Endothelial cell of umbilical vein (primary cell): ENCODE results near the gene CDH23. TPM values are rescaled to one million over a fixed set of nuclear protein-coding genes. Genes with fewer than 3 reads are reported as not detected.

Experiments
- BruUV-seq: library from RNA; stranded (reverse); fragments of 400-500 nt; replicated peaks from 2 replicates; lab custom pipeline; 2021; lab: Mats Ljungman, UMichigan
- CTCF ChIA-PET: fragments of 300-600, 350-600 bp; sonication (Branson Sonifier 250); formaldehyde crosslinking; loops from one replicate; lab custom pipeline; 2021; ENCODE audit warnings: antibody characterized with exemption, inconsistent platforms; lab: Charles Lee
- POLR2A ChIA-PET: fragments of 300-600, 350-600 bp; sonication (Branson Sonifier 250); formaldehyde crosslinking; loops from one replicate; lab custom pipeline; 2021; ENCODE audit warnings: antibody characterized with exemption, inconsistent platforms; lab: Charles Lee
- DNase-seq: peaks from one replicate; pipeline ENCODE4 v3.0.0-alpha.2; 2011; ENCODE audit warnings: low read depth, low spot score
- FAIRE-seq: peaks from 2 replicates; lab custom pipeline; 2011; peaks lifted over from hg19 to GRCh38; lab: Jason Lieb, UNC
- H2AFZ ChIP-seq: 2 replicates; pipeline ENCODE4 v1.6.0; 2012; ENCODE audit warnings: low read depth, low read length, control low read depth, inconsistent platforms
- H3K27ac ChIP-seq: 2 replicates; pipeline ENCODE4 v1.5.1; 2011; ENCODE audit warnings: low read depth, mild to moderate bottlenecking, control low read depth, low read length, moderate library complexity; ENCODE audit not compliant: insufficient read depth
- H3K27me3 ChIP-seq, 2 experiments: 2 replicates each; pipeline versions ENCODE4 v1.6.0 to v1.6.1; 2011; ENCODE audit warnings: low read length in 2 of 2, mixed read lengths in 1 of 2; ENCODE audit not compliant: control insufficient read depth in 2 of 2, insufficient read depth in 2 of 2
- H3K36me3 ChIP-seq, 2 experiments: 2 replicates in 1 of 2; 3 replicates in 1 of 2; pipeline ENCODE4 v1.5.1; 2011; ENCODE audit warnings: low read length in 2 of 2, mild to moderate bottlenecking in 1 of 2, moderate library complexity in 1 of 2; ENCODE audit not compliant: control insufficient read depth in 2 of 2, insufficient read depth in 2 of 2; ENCODE audit errors: extremely low read depth in 1 of 2
- H3K4me1 ChIP-seq: 3 replicates; pipeline ENCODE4 v1.5.1; 2011; ENCODE audit warnings: mild to moderate bottlenecking, low read length; ENCODE audit not compliant: control insufficient read depth, insufficient read depth; ENCODE audit errors: extremely low read depth
- H3K4me2 ChIP-seq: 2 replicates; pipeline ENCODE4 v1.6.1; 2011; ENCODE audit warnings: low read length, control low read depth, mixed read lengths; ENCODE audit not compliant: insufficient read depth
- H3K4me3 ChIP-seq, 3 experiments: fragments of 200-600 bp in 1 of 3; sonication (generic), shearing (Covaris generic) in 1 of 3; replicated peaks in 1 of 3; 2 replicates each; pipeline ENCODE4 v1.5.1; 2011 to 2016; ENCODE audit warnings: control low read depth in 3 of 3, low read length in 3 of 3, mild to moderate bottlenecking in 2 of 3, inconsistent platforms in 1 of 3, low read depth in 1 of 3, moderate library complexity in 1 of 3; ENCODE audit not compliant: insufficient read depth in 1 of 3
- H3K79me2 ChIP-seq: 2 replicates; pipeline ENCODE4 v1.6.0; 2012; ENCODE audit warnings: low read length, inconsistent platforms; ENCODE audit not compliant: control insufficient read depth, insufficient read depth
- H3K9ac ChIP-seq: replicated peaks from 2 replicates; pipeline ENCODE3; 2011; ENCODE audit warnings: low read length, control low read depth; ENCODE audit not compliant: insufficient read depth; ENCODE audit errors: extremely low read depth
- H3K9me1 ChIP-seq: replicated peaks from 3 replicates; pipeline ENCODE4 v1.6.0; 2011; ENCODE audit warnings: mild to moderate bottlenecking, low read length; ENCODE audit not compliant: control insufficient read depth, insufficient read depth; ENCODE audit errors: extremely low read depth
- H3K9me3 ChIP-seq: replicated peaks from 2 replicates; pipeline ENCODE4 v1.5.1; 2012; ENCODE audit warnings: low read length, inconsistent platforms; ENCODE audit not compliant: control insufficient read depth, insufficient read depth
- H4K20me1 ChIP-seq: replicated peaks from 2 replicates; pipeline ENCODE3; 2011; ENCODE audit warnings: mild to moderate bottlenecking, low read length; ENCODE audit not compliant: control insufficient read depth, insufficient read depth; ENCODE audit errors: extremely low read depth
- EZH2 ChIP-seq: IDR thresholded peaks from 2 replicates; pipeline ENCODE4 v1.6.1; 2012; ENCODE audit warnings: borderline replicate concordance, low read depth, mild to moderate bottlenecking, moderate library complexity, low read length, inconsistent platforms; ENCODE audit not compliant: severe bottlenecking
- FOS ChIP-seq: IDR thresholded peaks from 2 replicates; pipeline ENCODE4 v1.6.1; 2011; ENCODE audit warnings: mild to moderate bottlenecking, low read length, moderate library complexity, borderline replicate concordance; ENCODE audit not compliant: insufficient read depth
- GATA2 ChIP-seq: IDR thresholded peaks from 2 replicates; pipeline ENCODE4 v1.7.0; 2011; ENCODE audit warnings: low read depth, mild to moderate bottlenecking, moderate library complexity, mixed read lengths, low read length; ENCODE audit not compliant: insufficient read length, insufficient read depth
- JUN ChIP-seq: IDR thresholded peaks from 2 replicates; pipeline ENCODE4 v1.6.1; 2011; ENCODE audit warnings: borderline replicate concordance, low read depth; ENCODE audit not compliant: insufficient read length, insufficient read depth
- MAX ChIP-seq: IDR thresholded peaks from 2 replicates; pipeline ENCODE4 v1.6.1; 2011; ENCODE audit not compliant: insufficient read depth, insufficient read length
- MYC ChIP-seq: IDR thresholded peaks from one replicate; pipeline ENCODE4 v1.6.1; 2011; ENCODE audit warnings: mild to moderate bottlenecking, low read depth, low read length
- POLR2A ChIP-seq: IDR thresholded peaks from 2 replicates; pipeline ENCODE4 v1.6.1; 2012; ENCODE audit warnings: low read depth, mild to moderate bottlenecking, control low read depth, low read length
- POLR2AphosphoS5 ChIP-seq: IDR thresholded peaks from 2 replicates; pipeline ENCODE4 v1.6.1; 2012; ENCODE audit warnings: low read depth, mild to moderate bottlenecking, control low read depth, low read length, moderate library complexity; ENCODE audit not compliant: insufficient read depth
- dilution Hi-C: fragments of 300-500 bp; cut with MboI; formaldehyde crosslinking; loops from one replicate; pipeline ENCODE4 v1.15.0; 2019; ENCODE audit warnings: low sequenced_read_pairs; ENCODE audit not compliant: extremely low pct_ligation_motif_present
- intact Hi-C: fragments of 100-400 bp; cut with micrococcal nuclease; formaldehyde crosslinking; loops from one replicate; pipeline ENCODE4 v1.10.0; 2022
- polyA plus RNA-seq, 4 experiments: library from polyadenylated mRNA; depleted of rRNA in 3 of 4; stranded (reverse) in 3 of 4; unstranded in 1 of 4; fragments of >200 nt; gene quantifications; 2 replicates each; pipeline versions ENCODE4 v1.2.1 to v1.2.3, GENCODE V29; 2011 to 2012; ENCODE audit warnings: missing spikeins in 1 of 4
- total RNA-seq: library from RNA; stranded (reverse); gene quantifications from 2 replicates; pipeline ENCODE4 v1.2.3, GENCODE V29; 2021
- TF ChIP-seq, protein P1 (sequence below), 2 donors: IDR thresholded peaks; 1 replicate in 1 of 2; 2 replicates in 1 of 2; pipeline ENCODE4 v1.5.1; 2011; ENCODE audit warnings: low read length in 2 of 2, mild to moderate bottlenecking in 2 of 2, moderate library complexity in 2 of 2, control low read depth in 1 of 2, inconsistent platforms in 1 of 2, low read depth in 1 of 2; ENCODE audit not compliant: insufficient read depth in 1 of 2; ENCODE audit errors: extremely low read depth in 1 of 2

The CDH23 gene
- total and polyA plus RNA-seq, 2 donors (not counting 3 experiments of a cell fraction or from before 2014, with no cell fraction given) = not detected

GRCh38 chr10:71399946-71400345 is 3.2 kb downstream of the CDH23 start:
- POLR2A ChIA-PET = no interaction called here
- H2AFZ ChIP-seq = no peak overlapping the region
- no TSS peak for BruUV-seq
- FAIRE-seq (no peak), DNase-seq (no peak)
- H3K9me3 ChIP-seq = no peaks in the 10 kb centered on the region
- H3K9ac ChIP-seq = no peak overlapping the region
- no peaks in the 10 kb centered on the region for H3K36me3 ChIP-seq
- intact Hi-C loops (no loop called here), dilution Hi-C loops (no loop called here)
- CTCF ChIA-PET = no interaction called here
- no peak overlapping the region for H3K4me3 ChIP-seq
- peaks cover 44 to 51% of the 10 kb centered on the region in 2 experiments for H3K27me3 ChIP-seq
- TF ChIP-seq POLR2AphosphoS5 (no peak), MYC (no peak), FOS (no peak), EZH2 (no peak), GATA2 (no peak), JUN (no peak), POLR2A (no peak), MAX (no peak)
- TF ChIP-seq, protein P1, sequence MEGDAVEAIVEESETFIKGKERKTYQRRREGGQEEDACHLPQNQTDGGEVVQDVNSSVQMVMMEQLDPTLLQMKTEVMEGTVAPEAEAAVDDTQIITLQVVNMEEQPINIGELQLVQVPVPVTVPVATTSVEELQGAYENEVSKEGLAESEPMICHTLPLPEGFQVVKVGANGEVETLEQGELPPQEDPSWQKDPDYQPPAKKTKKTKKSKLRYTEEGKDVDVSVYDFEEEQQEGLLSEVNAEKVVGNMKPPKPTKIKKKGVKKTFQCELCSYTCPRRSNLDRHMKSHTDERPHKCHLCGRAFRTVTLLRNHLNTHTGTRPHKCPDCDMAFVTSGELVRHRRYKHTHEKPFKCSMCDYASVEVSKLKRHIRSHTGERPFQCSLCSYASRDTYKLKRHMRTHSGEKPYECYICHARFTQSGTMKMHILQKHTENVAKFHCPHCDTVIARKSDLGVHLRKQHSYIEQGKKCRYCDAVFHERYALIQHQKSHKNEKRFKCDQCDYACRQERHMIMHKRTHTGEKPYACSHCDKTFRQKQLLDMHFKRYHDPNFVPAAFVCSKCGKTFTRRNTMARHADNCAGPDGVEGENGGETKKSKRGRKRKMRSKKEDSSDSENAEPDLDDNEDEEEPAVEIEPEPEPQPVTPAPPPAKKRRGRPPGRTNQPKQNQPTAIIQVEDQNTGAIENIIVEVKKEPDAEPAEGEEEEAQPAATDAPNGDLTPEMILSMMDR (IDR thresholded peaks at IDR 0.05; ENCODE audit: extremely low read depth in 1 of 2, insufficient read depth in 1 of 2, low read depth in 1 of 2, low read length in 2 of 2) = no peak
- no peaks in the 10 kb centered on the region for H4K20me1 ChIP-seq
- H3K9me1 ChIP-seq = no peaks in the 10 kb centered on the region
- no peak overlapping the region for H3K27ac ChIP-seq
- no peak overlapping the region for H3K4me2 ChIP-seq
- no peaks in the 10 kb centered on the region for H3K4me1 ChIP-seq
- H3K79me2 ChIP-seq = no peaks in the 10 kb centered on the region
